B cell (primary cell): ENCODE measurements around the gene TSHR. TPM values are rescaled to one million over a fixed set of nuclear protein-coding genes. Genes with fewer than 3 reads are reported as not detected.

ENCODE experiments used
- ATAC-seq: fragments of 200-7000 bp; cut with Tn5 transposase; one replicate; pipeline ENCODE4 v1.10.0; 2021; ENCODE audit warnings: low read depth, mild to moderate bottlenecking, moderate number of reproducible peaks, moderate library complexity
- CTCF ChIA-PET: fragments of 350-600 bp; sonication (Branson Sonifier 250); formaldehyde crosslinking; loops from one replicate; lab custom pipeline; 2021; ENCODE audit warnings: antibody characterized with exemption, inconsistent platforms; lab: Charles Lee
- POLR2A ChIA-PET: fragments of 350-600 bp; sonication (Branson Sonifier 250); formaldehyde crosslinking; loops from one replicate; lab custom pipeline; 2021; ENCODE audit warnings: antibody characterized with exemption; lab: Charles Lee
- DNase-seq: peaks from one replicate; pipeline ENCODE4 v3.0.0; 2013
- H2AFZ ChIP-seq: 2 replicates; pipeline ENCODE4 v1.6.1; 2012; ENCODE audit warnings: mild to moderate bottlenecking, low read depth, low read length; ENCODE audit not compliant: insufficient read depth, poor library complexity, severe bottlenecking
- H3K27ac ChIP-seq, 2 donors: 1 replicate in 1 of 2; 2 replicates in 1 of 2; pipeline ENCODE4 v1.5.1; 2012 to 2013; ENCODE audit warnings: low read length in 2 of 2, mild to moderate bottlenecking in 2 of 2, moderate library complexity in 1 of 2
- H3K27me3 ChIP-seq, 4 experiments: fragments of 200-600 bp in 1 of 4; sonication (generic) in 1 of 4; replicated peaks in 1 of 4; 1 replicate in 2 of 4; 2 replicates in 2 of 4; pipeline versions ENCODE4 v1.6.1 to v1.7.0; 2013 to 2016; ENCODE audit warnings: low read length in 3 of 4, mild to moderate bottlenecking in 2 of 4, mixed read lengths in 1 of 4, moderate library complexity in 1 of 4; ENCODE audit not compliant: insufficient read depth in 4 of 4, control insufficient read depth in 3 of 4; ENCODE audit errors: control extremely low read depth in 1 of 4
- H3K36me3 ChIP-seq, 2 experiments: replicated peaks in 1 of 2; 1 replicate in 1 of 2; 2 replicates in 1 of 2; pipeline versions ENCODE4 v1.6.1 to v1.7.1; 2013; ENCODE audit warnings: low read length in 1 of 2; ENCODE audit not compliant: insufficient read depth in 2 of 2, control insufficient read depth in 1 of 2; ENCODE audit errors: control extremely low read depth in 1 of 2, extremely low read depth in 1 of 2
- H3K4me1 ChIP-seq, 2 donors: fragments of 200-600 bp in 1 of 2; sonication (generic) in 1 of 2; 1 replicate in 1 of 2; 2 replicates in 1 of 2; pipeline versions ENCODE4 v1.5.1 to v1.6.1; 2013 to 2017; ENCODE audit warnings: low read length in 2 of 2; ENCODE audit not compliant: control insufficient read depth in 2 of 2, insufficient read depth in 2 of 2
- H3K4me2 ChIP-seq: replicated peaks from 2 replicates; pipeline ENCODE3; 2012; ENCODE audit warnings: mild to moderate bottlenecking, low read depth, low read length; ENCODE audit not compliant: poor library complexity, severe bottlenecking
- H3K4me3 ChIP-seq, 5 experiments: fragments of 200-600 bp in 1 of 5; sonication (generic) in 1 of 5; 1 replicate in 3 of 5; 2 replicates in 2 of 5; pipeline versions ENCODE4 v1.5.1 to v1.7.0; 2011 to 2016; ENCODE audit warnings: low read length in 4 of 5, mild to moderate bottlenecking in 4 of 5, low read depth in 2 of 5, control low read depth in 1 of 5, moderate library complexity in 1 of 5; ENCODE audit not compliant: insufficient read depth in 1 of 5; ENCODE audit errors: control extremely low read depth in 1 of 5, extremely low read depth in 1 of 5
- H3K79me2 ChIP-seq: fragments of 200-600 bp; sonication (generic); one replicate; pipeline ENCODE4 v1.6.0; 2016; ENCODE audit warnings: low read length; ENCODE audit not compliant: control insufficient read depth, insufficient read depth
- H3K9ac ChIP-seq: fragments of 200-600 bp; sonication (generic); 2 replicates; pipeline ENCODE4 v1.6.1; 2017; ENCODE audit warnings: mild to moderate bottlenecking, low read length, moderate library complexity
- H3K9me3 ChIP-seq, 3 donors: one replicate each; pipeline versions ENCODE4 v1.6.1 to v1.7.1; 2013; ENCODE audit warnings: low read length in 2 of 3; ENCODE audit not compliant: control insufficient read depth in 2 of 3, insufficient read depth in 1 of 3; ENCODE audit errors: control extremely low read depth in 1 of 3
- H4K20me1 ChIP-seq: 2 replicates; pipeline ENCODE4 v1.6.0; 2012; ENCODE audit warnings: mild to moderate bottlenecking, low read length; ENCODE audit not compliant: insufficient read depth, control insufficient read depth, poor library complexity, severe bottlenecking
- H3K27ac Mint-ChIP-seq: one replicate; pipeline ENCODE4 v1.8.0; 2021; ENCODE audit warnings: mixed read lengths
- H3K27me3 Mint-ChIP-seq: one replicate; pipeline ENCODE4 v1.8.0; 2021; ENCODE audit warnings: mixed read lengths
- H3K4me1 Mint-ChIP-seq: one replicate; pipeline ENCODE4 v1.8.0; 2021; ENCODE audit warnings: mixed read lengths
- H3K4me3 Mint-ChIP-seq: one replicate; pipeline ENCODE4 v1.8.0; 2021; ENCODE audit warnings: mixed read lengths
- H3K9me3 Mint-ChIP-seq: one replicate; pipeline ENCODE4 v1.8.0; 2022; ENCODE audit warnings: mixed read lengths; ENCODE audit not compliant: insufficient read depth
- EZH2 ChIP-seq: IDR thresholded peaks from 2 replicates; pipeline ENCODE4 v1.6.1; 2012; ENCODE audit warnings: borderline replicate concordance, low read depth, mild to moderate bottlenecking, moderate library complexity, low read length; ENCODE audit not compliant: insufficient read depth, poor library complexity, severe bottlenecking
- WGBS: methylation state at CpG from one replicate; pipeline ENCODE4 v1.1.5; 2013; ENCODE audit warnings: missing lambda C conversion rate; ENCODE audit not compliant: insufficient coverage; 5-methylcytosine and 5-hydroxymethylcytosine counted together
- intact Hi-C: fragments of 100-400 bp; cut with micrococcal nuclease; formaldehyde crosslinking; loops from one replicate; pipeline ENCODE4 v1.10.0; 2022
- polyA plus RNA-seq: library from polyadenylated mRNA; depleted of rRNA; stranded (reverse); fragments of >200 nt; gene quantifications from 2 replicates; pipeline ENCODE4 v1.2.3, GENCODE V29; 2012
- total RNA-seq, 2 donors: library from RNA; stranded (reverse); fragments of 120-200 nt in 1 of 2; gene quantifications; 1 replicate in 1 of 2; 2 replicates in 1 of 2; pipeline versions ENCODE4 v1.2.3 to v1.2.4, GENCODE V29; 2013 to 2022
- TF ChIP-seq, protein P1 (sequence below): fragments of 200-600 bp; IDR thresholded peaks from one replicate; pipeline ENCODE4 v1.8.0; 2022; ENCODE audit warnings: antibody characterized with exemption, mild to moderate bottlenecking

The TSHR gene
- total and polyA plus RNA-seq, 2 donors (not counting 1 experiment from before 2014, with no cell fraction given): 0.15 to 0.37 TPM

GRCh38 chr14:81137316-81137715, 181.9 kb downstream of the TSHR start:
- Histone ChIP-seq H3K27ac (no peak overlapping the region), H3K4me1 (no peaks in the 10 kb centered on the region), H3K4me2 (no peak overlapping the region), H3K27me3 (no peaks in the 10 kb centered on the region), H3K36me3 (no peaks in the 10 kb centered on the region), H3K9me3 (peaks cover 0 to 2% (median 0%) of the 10 kb centered on the region in 3 donors), H3K79me2 (no peaks in the 10 kb centered on the region), H2AFZ (no peak overlapping the region), H3K4me3 (no peak overlapping the region), H3K9ac (no peak overlapping the region), H4K20me1 (no peaks in the 10 kb centered on the region)
- no peaks in the 10 kb centered on the region for H3K9me3 Mint-ChIP-seq
- H3K4me1 Mint-ChIP-seq: no peaks in the 10 kb centered on the region
- H3K4me3 Mint-ChIP-seq: no peak overlapping the region
- no peak overlapping the region for H3K27ac Mint-ChIP-seq
- TF ChIP-seq, protein P1, sequence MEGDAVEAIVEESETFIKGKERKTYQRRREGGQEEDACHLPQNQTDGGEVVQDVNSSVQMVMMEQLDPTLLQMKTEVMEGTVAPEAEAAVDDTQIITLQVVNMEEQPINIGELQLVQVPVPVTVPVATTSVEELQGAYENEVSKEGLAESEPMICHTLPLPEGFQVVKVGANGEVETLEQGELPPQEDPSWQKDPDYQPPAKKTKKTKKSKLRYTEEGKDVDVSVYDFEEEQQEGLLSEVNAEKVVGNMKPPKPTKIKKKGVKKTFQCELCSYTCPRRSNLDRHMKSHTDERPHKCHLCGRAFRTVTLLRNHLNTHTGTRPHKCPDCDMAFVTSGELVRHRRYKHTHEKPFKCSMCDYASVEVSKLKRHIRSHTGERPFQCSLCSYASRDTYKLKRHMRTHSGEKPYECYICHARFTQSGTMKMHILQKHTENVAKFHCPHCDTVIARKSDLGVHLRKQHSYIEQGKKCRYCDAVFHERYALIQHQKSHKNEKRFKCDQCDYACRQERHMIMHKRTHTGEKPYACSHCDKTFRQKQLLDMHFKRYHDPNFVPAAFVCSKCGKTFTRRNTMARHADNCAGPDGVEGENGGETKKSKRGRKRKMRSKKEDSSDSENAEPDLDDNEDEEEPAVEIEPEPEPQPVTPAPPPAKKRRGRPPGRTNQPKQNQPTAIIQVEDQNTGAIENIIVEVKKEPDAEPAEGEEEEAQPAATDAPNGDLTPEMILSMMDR: no peak
- TF ChIP-seq EZH2: no peak
- no peak for DNase-seq
- CTCF ChIA-PET: no interaction called here
- POLR2A ChIA-PET: no interaction called here
- no CpG with 5 or more reads among the region's 2 CpGs for WGBS
- intact Hi-C loops: no loop called here
- no peaks in the 10 kb centered on the region for H3K27me3 Mint-ChIP-seq
- no peak for ATAC-seq

DNA sequence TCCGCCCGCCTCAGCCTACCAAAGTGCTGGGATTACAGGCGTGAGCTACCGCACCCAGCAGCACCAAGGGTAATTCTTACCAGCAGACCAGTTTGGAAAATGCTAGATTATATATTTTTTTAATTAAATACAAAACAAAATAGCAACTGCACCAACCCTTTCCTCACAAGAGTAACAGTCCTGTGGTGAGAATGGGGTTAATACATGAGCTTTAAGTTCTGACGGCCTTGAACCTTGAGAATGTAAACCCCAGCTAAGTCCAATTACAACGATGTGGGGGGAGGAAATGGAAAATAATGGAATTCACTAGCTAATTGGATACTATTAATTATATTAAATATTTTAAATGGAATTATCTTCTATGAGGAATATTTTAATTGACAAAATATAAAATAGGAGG, 183.0 kb downstream of the TSHR start:
- H3K4me3 ChIP-seq: no peak overlapping the region
- TF ChIP-seq EZH2: no peak
- TF ChIP-seq, protein P1: no peak
- no CpG with 5 or more reads among the region's 6 CpGs for WGBS
- POLR2A ChIA-PET: no interaction called here
- no peaks in the 10 kb centered on the region for H3K36me3 ChIP-seq
- H3K27me3 ChIP-seq: no peaks in the 10 kb centered on the region
- H3K27ac Mint-ChIP-seq: no peak overlapping the region
- no peaks in the 10 kb centered on the region for H4K20me1 ChIP-seq
- H2AFZ ChIP-seq: no peak overlapping the region
- no peaks in the 10 kb centered on the region for H3K9me3 Mint-ChIP-seq
- H3K4me1 Mint-ChIP-seq: no peaks in the 10 kb centered on the region
- no peaks in the 10 kb centered on the region for H3K79me2 ChIP-seq
- CTCF ChIA-PET: no interaction called here
- no peaks in the 10 kb centered on the region for H3K4me1 ChIP-seq
- no peak overlapping the region for H3K4me2 ChIP-seq
- H3K4me3 Mint-ChIP-seq: no peak overlapping the region
- ATAC-seq: no peak
- H3K27me3 Mint-ChIP-seq: no peaks in the 10 kb centered on the region
- no peak for DNase-seq
- no peak overlapping the region for H3K9ac ChIP-seq
- H3K9me3 ChIP-seq: no peaks in the 10 kb centered on the region
- intact Hi-C loops: no loop called here
- H3K27ac ChIP-seq: no peak overlapping the region
